B cell (primary cell): ENCODE results near the gene LHX1. TPM values are rescaled to one million over a fixed set of nuclear protein-coding genes. Genes with fewer than 3 reads are reported as not detected.

Experiments
- ATAC-seq: fragments of 200-7000 bp; cut with Tn5 transposase; one replicate; pipeline ENCODE4 v1.10.0; 2021; ENCODE audit warnings: low read depth, mild to moderate bottlenecking, moderate number of reproducible peaks, moderate library complexity
- CTCF ChIA-PET: fragments of 350-600 bp; sonication (Branson Sonifier 250); formaldehyde crosslinking; loops from one replicate; lab custom pipeline; 2021; ENCODE audit warnings: antibody characterized with exemption, inconsistent platforms; lab: Charles Lee
- POLR2A ChIA-PET: fragments of 350-600 bp; sonication (Branson Sonifier 250); formaldehyde crosslinking; loops from one replicate; lab custom pipeline; 2021; ENCODE audit warnings: antibody characterized with exemption; lab: Charles Lee
- DNase-seq: peaks from one replicate; pipeline ENCODE4 v3.0.0; 2013
- H2AFZ ChIP-seq: 2 replicates; pipeline ENCODE4 v1.6.1; 2012; ENCODE audit warnings: mild to moderate bottlenecking, low read depth, low read length; ENCODE audit not compliant: insufficient read depth, poor library complexity, severe bottlenecking
- H3K27ac ChIP-seq, 2 donors: 1 replicate in 1 of 2; 2 replicates in 1 of 2; pipeline ENCODE4 v1.5.1; 2012 to 2013; ENCODE audit warnings: low read length in 2 of 2, mild to moderate bottlenecking in 2 of 2, moderate library complexity in 1 of 2
- H3K27me3 ChIP-seq, 4 experiments: fragments of 200-600 bp in 1 of 4; sonication (generic) in 1 of 4; replicated peaks in 1 of 4; 1 replicate in 2 of 4; 2 replicates in 2 of 4; pipeline versions ENCODE4 v1.6.1 to v1.7.0; 2013 to 2016; ENCODE audit warnings: low read length in 3 of 4, mild to moderate bottlenecking in 2 of 4, mixed read lengths in 1 of 4, moderate library complexity in 1 of 4; ENCODE audit not compliant: insufficient read depth in 4 of 4, control insufficient read depth in 3 of 4; ENCODE audit errors: control extremely low read depth in 1 of 4
- H3K36me3 ChIP-seq, 2 experiments: replicated peaks in 1 of 2; 1 replicate in 1 of 2; 2 replicates in 1 of 2; pipeline versions ENCODE4 v1.6.1 to v1.7.1; 2013; ENCODE audit warnings: low read length in 1 of 2; ENCODE audit not compliant: insufficient read depth in 2 of 2, control insufficient read depth in 1 of 2; ENCODE audit errors: control extremely low read depth in 1 of 2, extremely low read depth in 1 of 2
- H3K4me1 ChIP-seq, 2 donors: fragments of 200-600 bp in 1 of 2; sonication (generic) in 1 of 2; 1 replicate in 1 of 2; 2 replicates in 1 of 2; pipeline versions ENCODE4 v1.5.1 to v1.6.1; 2013 to 2017; ENCODE audit warnings: low read length in 2 of 2; ENCODE audit not compliant: control insufficient read depth in 2 of 2, insufficient read depth in 2 of 2
- H3K4me2 ChIP-seq: replicated peaks from 2 replicates; pipeline ENCODE3; 2012; ENCODE audit warnings: mild to moderate bottlenecking, low read depth, low read length; ENCODE audit not compliant: poor library complexity, severe bottlenecking
- H3K4me3 ChIP-seq, 5 experiments: fragments of 200-600 bp in 1 of 5; sonication (generic) in 1 of 5; 1 replicate in 3 of 5; 2 replicates in 2 of 5; pipeline versions ENCODE4 v1.5.1 to v1.7.0; 2011 to 2016; ENCODE audit warnings: low read length in 4 of 5, mild to moderate bottlenecking in 4 of 5, low read depth in 2 of 5, control low read depth in 1 of 5, moderate library complexity in 1 of 5; ENCODE audit not compliant: insufficient read depth in 1 of 5; ENCODE audit errors: control extremely low read depth in 1 of 5, extremely low read depth in 1 of 5
- H3K79me2 ChIP-seq: fragments of 200-600 bp; sonication (generic); one replicate; pipeline ENCODE4 v1.6.0; 2016; ENCODE audit warnings: low read length; ENCODE audit not compliant: control insufficient read depth, insufficient read depth
- H3K9ac ChIP-seq: fragments of 200-600 bp; sonication (generic); 2 replicates; pipeline ENCODE4 v1.6.1; 2017; ENCODE audit warnings: mild to moderate bottlenecking, low read length, moderate library complexity
- H3K9me3 ChIP-seq, 3 donors: one replicate each; pipeline versions ENCODE4 v1.6.1 to v1.7.1; 2013; ENCODE audit warnings: low read length in 2 of 3; ENCODE audit not compliant: control insufficient read depth in 2 of 3, insufficient read depth in 1 of 3; ENCODE audit errors: control extremely low read depth in 1 of 3
- H4K20me1 ChIP-seq: 2 replicates; pipeline ENCODE4 v1.6.0; 2012; ENCODE audit warnings: mild to moderate bottlenecking, low read length; ENCODE audit not compliant: insufficient read depth, control insufficient read depth, poor library complexity, severe bottlenecking
- H3K27ac Mint-ChIP-seq: one replicate; pipeline ENCODE4 v1.8.0; 2021; ENCODE audit warnings: mixed read lengths
- H3K27me3 Mint-ChIP-seq: one replicate; pipeline ENCODE4 v1.8.0; 2021; ENCODE audit warnings: mixed read lengths
- H3K4me1 Mint-ChIP-seq: one replicate; pipeline ENCODE4 v1.8.0; 2021; ENCODE audit warnings: mixed read lengths
- H3K4me3 Mint-ChIP-seq: one replicate; pipeline ENCODE4 v1.8.0; 2021; ENCODE audit warnings: mixed read lengths
- H3K9me3 Mint-ChIP-seq: one replicate; pipeline ENCODE4 v1.8.0; 2022; ENCODE audit warnings: mixed read lengths; ENCODE audit not compliant: insufficient read depth
- EZH2 ChIP-seq: IDR thresholded peaks from 2 replicates; pipeline ENCODE4 v1.6.1; 2012; ENCODE audit warnings: borderline replicate concordance, low read depth, mild to moderate bottlenecking, moderate library complexity, low read length; ENCODE audit not compliant: insufficient read depth, poor library complexity, severe bottlenecking
- WGBS: methylation state at CpG from one replicate; pipeline ENCODE4 v1.1.5; 2013; ENCODE audit warnings: missing lambda C conversion rate; ENCODE audit not compliant: insufficient coverage; 5-methylcytosine and 5-hydroxymethylcytosine counted together
- intact Hi-C: fragments of 100-400 bp; cut with micrococcal nuclease; formaldehyde crosslinking; loops from one replicate; pipeline ENCODE4 v1.10.0; 2022
- polyA plus RNA-seq: library from polyadenylated mRNA; depleted of rRNA; stranded (reverse); fragments of >200 nt; gene quantifications from 2 replicates; pipeline ENCODE4 v1.2.3, GENCODE V29; 2012
- total RNA-seq, 2 donors: library from RNA; stranded (reverse); fragments of 120-200 nt in 1 of 2; gene quantifications; 1 replicate in 1 of 2; 2 replicates in 1 of 2; pipeline versions ENCODE4 v1.2.3 to v1.2.4, GENCODE V29; 2013 to 2022
- TF ChIP-seq, protein P1 (sequence below): fragments of 200-600 bp; IDR thresholded peaks from one replicate; pipeline ENCODE4 v1.8.0; 2022; ENCODE audit warnings: antibody characterized with exemption, mild to moderate bottlenecking

Gene LHX1
- total and polyA plus RNA-seq, 2 donors (not counting 1 experiment from before 2014, with no cell fraction given), result not detected

DNA sequence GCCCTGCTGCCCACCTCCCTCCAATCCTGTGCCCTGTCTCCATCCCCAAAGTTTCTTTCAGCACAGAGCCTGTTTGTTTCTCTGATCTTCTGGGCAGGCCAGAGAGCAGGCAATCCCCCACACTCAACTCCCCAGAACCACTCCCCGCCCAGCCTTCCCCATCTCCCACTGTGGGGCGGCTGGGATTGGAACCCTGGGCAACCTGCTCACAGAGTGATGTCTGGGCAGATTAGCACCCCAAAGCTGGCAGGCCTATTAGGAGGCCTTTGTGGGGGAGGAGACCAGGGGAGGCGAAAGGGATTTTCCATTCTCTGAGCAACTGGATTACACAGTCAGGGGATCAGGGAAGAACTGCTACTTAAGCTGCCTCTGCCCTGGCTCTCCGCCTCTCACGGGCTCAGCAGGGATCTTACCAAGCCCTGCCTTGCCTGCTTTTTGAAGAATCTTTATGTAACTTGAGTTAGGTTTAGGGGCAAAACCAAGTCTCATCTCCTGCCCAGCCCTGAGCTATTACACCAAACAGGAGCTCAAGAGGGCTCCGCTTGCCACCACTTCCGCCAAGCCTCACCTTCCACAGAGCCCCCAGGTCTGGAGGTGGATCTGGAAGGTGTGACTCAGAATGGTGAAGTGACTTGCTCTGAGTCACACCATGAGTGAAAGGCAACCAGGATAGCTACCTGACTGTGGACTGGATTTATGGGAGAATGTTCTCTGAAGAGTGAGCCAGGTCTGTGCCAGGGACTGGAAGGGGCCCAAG is 16.0 kb upstream of the LHX1 start:
- no peaks in the 10 kb centered on the region for H3K4me1 ChIP-seq
- H3K9me3 Mint-ChIP-seq, result no peaks in the 10 kb centered on the region
- peaks cover 0 to 49% (median 11%) of the 10 kb centered on the region in 4 experiments for H3K27me3 ChIP-seq
- H4K20me1 ChIP-seq, result no peaks in the 10 kb centered on the region
- H3K9ac ChIP-seq, result no peak overlapping the region
- DNase-seq (no peak), ATAC-seq (no peak)
- no peak overlapping the region for H2AFZ ChIP-seq
- H3K27me3 Mint-ChIP-seq, result peaks cover 39% of the 10 kb centered on the region
- H3K27ac ChIP-seq, result no peak overlapping the region
- H3K4me2 ChIP-seq, result no peak overlapping the region
- no peaks in the 10 kb centered on the region for H3K9me3 ChIP-seq
- H3K27ac Mint-ChIP-seq, result no peak overlapping the region
- intact Hi-C loops, result no loop called here
- WGBS, result 74% methylated on average over 3 of the region's 7 CpGs
- no peak overlapping the region for H3K4me3 ChIP-seq
- no peak overlapping the region for H3K4me3 Mint-ChIP-seq
- TF ChIP-seq, protein P1, sequence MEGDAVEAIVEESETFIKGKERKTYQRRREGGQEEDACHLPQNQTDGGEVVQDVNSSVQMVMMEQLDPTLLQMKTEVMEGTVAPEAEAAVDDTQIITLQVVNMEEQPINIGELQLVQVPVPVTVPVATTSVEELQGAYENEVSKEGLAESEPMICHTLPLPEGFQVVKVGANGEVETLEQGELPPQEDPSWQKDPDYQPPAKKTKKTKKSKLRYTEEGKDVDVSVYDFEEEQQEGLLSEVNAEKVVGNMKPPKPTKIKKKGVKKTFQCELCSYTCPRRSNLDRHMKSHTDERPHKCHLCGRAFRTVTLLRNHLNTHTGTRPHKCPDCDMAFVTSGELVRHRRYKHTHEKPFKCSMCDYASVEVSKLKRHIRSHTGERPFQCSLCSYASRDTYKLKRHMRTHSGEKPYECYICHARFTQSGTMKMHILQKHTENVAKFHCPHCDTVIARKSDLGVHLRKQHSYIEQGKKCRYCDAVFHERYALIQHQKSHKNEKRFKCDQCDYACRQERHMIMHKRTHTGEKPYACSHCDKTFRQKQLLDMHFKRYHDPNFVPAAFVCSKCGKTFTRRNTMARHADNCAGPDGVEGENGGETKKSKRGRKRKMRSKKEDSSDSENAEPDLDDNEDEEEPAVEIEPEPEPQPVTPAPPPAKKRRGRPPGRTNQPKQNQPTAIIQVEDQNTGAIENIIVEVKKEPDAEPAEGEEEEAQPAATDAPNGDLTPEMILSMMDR, result no peak
- no peak for TF ChIP-seq EZH2
- ChIA-PET POLR2A (no interaction called here), CTCF (no interaction called here)
- no peaks in the 10 kb centered on the region for H3K79me2 ChIP-seq
- no peaks in the 10 kb centered on the region for H3K4me1 Mint-ChIP-seq
- no peaks in the 10 kb centered on the region for H3K36me3 ChIP-seq

DNA sequence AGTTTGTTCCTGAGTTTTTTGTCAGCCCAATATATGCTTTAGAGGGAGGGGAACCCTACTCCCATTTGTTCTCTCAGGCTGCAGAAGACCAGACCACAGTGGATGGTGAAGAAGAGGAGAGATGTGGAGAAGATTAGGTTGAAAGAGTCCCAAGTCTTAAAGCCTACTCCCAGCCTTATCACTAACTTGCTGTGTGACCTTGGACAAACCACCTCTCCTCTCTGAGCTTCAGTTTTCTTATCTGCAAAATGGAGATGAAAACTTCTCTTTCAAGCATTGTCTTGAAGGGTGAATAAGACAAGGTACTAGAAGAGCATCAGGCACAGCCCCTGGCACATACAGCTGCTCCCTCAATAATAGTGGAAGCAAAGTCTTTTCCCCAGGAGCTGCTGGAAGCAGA is 15.1 kb upstream of the LHX1 start:
- H3K36me3 ChIP-seq, result no peaks in the 10 kb centered on the region
- H3K9me3 Mint-ChIP-seq, result no peaks in the 10 kb centered on the region
- peaks cover 37% of the 10 kb centered on the region for H3K27me3 Mint-ChIP-seq
- intact Hi-C loops, result no loop called here
- no peak overlapping the region for H2AFZ ChIP-seq
- ChIA-PET CTCF (no interaction called here), POLR2A (no interaction called here)
- no peaks in the 10 kb centered on the region for H3K4me1 Mint-ChIP-seq
- peaks cover 0 to 49% (median 11%) of the 10 kb centered on the region in 4 experiments for H3K27me3 ChIP-seq
- H3K27ac Mint-ChIP-seq, result no peak overlapping the region
- TF ChIP-seq EZH2, result no peak
- TF ChIP-seq, protein P1, result no peak
- H3K27ac ChIP-seq, result no peak overlapping the region
- no peaks in the 10 kb centered on the region for H4K20me1 ChIP-seq
- no peak overlapping the region for H3K4me3 Mint-ChIP-seq
- H3K9ac ChIP-seq, result no peak overlapping the region
- DNase-seq (no peak), ATAC-seq (no peak)
- no peaks in the 10 kb centered on the region for H3K4me1 ChIP-seq
- H3K9me3 ChIP-seq, result no peaks in the 10 kb centered on the region
- no peak overlapping the region for H3K4me3 ChIP-seq
- H3K79me2 ChIP-seq, result no peaks in the 10 kb centered on the region
- no peak overlapping the region for H3K4me2 ChIP-seq
